Sciatic nerve (tissue), 2 donors: ENCODE measurements around the gene DYRK1A. TPM values are rescaled to one million over a fixed set of nuclear protein-coding genes. Genes with fewer than 3 reads are reported as not detected.

Experiments
- ATAC-seq: fragments of 200-7000 bp; cut with Tn5 transposase; one replicate; pipeline ENCODE4 v1.9.1; 2020; ENCODE audit warnings: mild to moderate bottlenecking, moderate library complexity
- DNase-seq: peaks from one replicate; pipeline ENCODE4 v3.0.0-alpha.2; 2020; ENCODE audit warnings: low spot score
- intact Hi-C: fragments of 100-400 bp; cut with DNase I; formaldehyde crosslinking; loops from one replicate; pipeline ENCODE4 v1.14.2; 2022
- total RNA-seq: library from RNA; stranded (reverse); fragmentation: NEBNext Ultra II Directional; extraction: Animal tissue kit (Norgen Biotek cat#: 25700); gene quantifications from one replicate; pipeline ENCODE4 v1.2.1, GENCODE V29; 2021
- donor health status: DM: no; HTN: no; CAD: no.
- donor health status: DM: no; HTN: no; CAD: no.

The DYRK1A gene
- total RNA-seq, 1 donor from 2014 or later = 77.6 TPM

DNA sequence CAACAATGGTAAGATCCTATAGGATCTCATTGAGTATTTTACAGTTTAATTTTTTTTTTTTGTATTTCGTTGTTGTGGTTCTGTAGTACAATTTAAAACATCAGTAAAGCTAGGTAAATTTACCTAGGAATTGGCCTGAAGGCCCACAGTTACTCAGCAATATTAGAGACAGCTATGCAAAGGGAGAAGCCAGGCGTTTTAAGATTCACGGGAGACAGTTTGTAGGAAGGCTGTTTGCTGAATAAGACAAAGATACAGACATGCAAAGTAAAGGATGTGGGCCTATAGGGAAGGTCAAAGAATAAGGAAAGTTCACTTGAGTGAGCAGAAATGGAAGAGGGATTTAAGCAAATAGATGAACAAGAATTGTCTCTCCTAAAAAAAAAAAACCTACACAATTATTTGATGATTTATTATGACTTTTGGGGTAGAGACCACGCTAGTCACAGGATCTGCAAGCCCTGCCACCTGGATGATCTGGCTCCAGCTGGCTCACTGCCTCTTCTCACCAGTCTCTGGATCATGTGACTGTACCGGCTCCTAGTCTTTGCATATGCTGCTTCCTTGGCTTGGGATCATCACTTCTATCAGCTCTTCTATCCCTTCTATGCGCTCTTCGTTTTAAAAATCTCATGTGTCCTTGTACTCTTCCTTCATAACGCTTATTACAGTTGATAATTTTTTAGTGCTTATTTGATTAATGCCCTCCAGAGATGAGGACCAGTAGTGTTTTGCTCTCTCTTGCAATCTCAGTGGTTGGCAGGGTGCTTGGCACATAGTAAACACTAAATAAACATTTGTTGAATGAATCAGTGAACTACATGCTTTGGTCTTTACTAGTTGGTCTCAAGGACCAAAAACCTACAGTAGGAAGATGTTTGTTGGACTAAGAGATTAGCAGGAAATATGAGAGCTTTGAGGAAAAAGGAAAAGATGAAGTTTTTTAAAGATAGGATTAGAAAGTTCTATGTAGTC is 14.1 kb downstream of the DYRK1A start:
- ATAC-seq (no peak), DNase-seq (no peak)
- intact Hi-C loops = no loop called here

GRCh38 chr21:37381883-37382585 is 15.5 kb downstream of the DYRK1A start:
- no peak for ATAC-seq
- no peak for DNase-seq
- intact Hi-C loops = no loop called here

DNA sequence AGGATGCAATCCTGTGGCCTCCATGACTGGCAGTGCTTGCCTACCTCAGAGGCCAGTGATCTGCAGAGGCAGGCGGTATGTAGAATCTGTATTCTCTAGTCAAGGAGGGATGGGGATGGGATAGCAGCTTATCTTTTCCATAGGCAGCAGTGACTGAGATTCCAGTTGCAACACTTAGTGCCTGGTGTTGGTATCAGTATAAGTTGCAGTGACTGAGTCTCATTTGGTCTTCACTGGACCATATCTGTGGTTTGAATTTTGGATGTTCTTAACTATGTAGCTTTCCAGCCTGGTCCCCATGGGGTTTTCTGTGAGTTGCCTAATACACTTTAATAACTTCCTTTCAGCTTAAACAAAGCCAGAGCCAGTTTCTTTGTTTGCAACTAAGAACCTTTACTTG is 16.5 kb downstream of the DYRK1A start:
- ATAC-seq (no peak), DNase-seq (no peak)
- intact Hi-C loops = no loop called here

DNA sequence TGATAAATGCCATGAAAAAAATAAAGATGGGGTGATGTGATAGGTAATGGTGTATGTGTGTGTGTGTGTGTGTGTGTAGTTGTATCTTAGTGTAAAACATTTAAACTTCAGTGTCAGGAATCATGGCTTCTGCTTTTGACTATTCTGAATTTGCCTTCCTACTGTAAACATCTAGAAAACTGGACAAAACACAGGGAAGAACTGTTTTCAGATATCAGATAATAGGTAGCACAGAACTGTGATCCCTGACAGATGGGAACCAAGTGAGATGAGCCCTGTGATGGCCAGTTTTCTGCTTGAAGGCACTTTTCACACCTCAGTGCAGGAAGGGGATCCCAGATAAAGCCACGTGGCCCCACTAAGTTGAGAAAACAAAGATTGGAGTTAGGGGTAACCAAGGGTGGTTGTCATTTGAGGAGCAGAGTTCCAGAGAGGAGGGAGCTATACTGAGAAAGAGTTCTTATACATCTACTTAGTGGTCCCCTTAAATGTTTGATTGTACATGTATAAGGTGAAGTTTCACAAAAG is 17.3 kb downstream of the DYRK1A start:
- intact Hi-C loops = no loop called here
- ATAC-seq (no peak), DNase-seq (no peak)

- intact Hi-C loops = no loop called here
- DNase-seq (no peak), ATAC-seq (no peak)
Observed at GRCh38 chr21:37384416-37384815, 17.8 kb downstream of the DYRK1A start.

- ATAC-seq = no peak
- DNase-seq = no peak
- intact Hi-C loops = no loop called here
Observed at GRCh38 chr21:37385179-37385765, 18.7 kb downstream of the DYRK1A start.

DNA sequence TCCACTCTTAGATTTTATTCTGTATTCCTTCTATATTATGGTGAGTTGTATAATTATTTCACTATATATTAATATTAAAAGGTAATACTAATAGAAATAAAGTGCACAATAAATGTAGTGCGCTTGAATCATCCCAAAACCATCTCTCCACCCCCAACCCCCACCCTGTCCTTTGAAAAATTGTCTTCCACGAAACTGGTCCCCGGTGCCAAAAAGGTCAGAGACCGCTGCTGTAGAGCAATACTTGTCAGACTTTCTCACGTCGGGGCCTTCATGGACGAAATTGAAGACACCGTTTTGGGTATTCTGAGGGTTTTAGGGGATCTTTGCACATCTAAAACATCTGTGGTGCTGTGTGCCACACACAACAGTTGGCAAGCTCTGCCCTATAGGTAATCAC is 19.6 kb downstream of the DYRK1A start:
- intact Hi-C loops = no loop called here
- ATAC-seq (no peak), DNase-seq (no peak)

GRCh38 chr21:37389456-37389855 is 22.9 kb downstream of the DYRK1A start:
- DNase-seq (no peak), ATAC-seq (no peak)
- intact Hi-C loops = no loop called here

GRCh38 chr21:37391666-37392065 is 25.1 kb downstream of the DYRK1A start:
- DNase-seq (no peak), ATAC-seq (no peak)
- intact Hi-C loops = no loop called here

- ATAC-seq (no peak), DNase-seq (no peak)
- intact Hi-C loops = no loop called here
Observed at GRCh38 chr21:37392441-37392840, 25.9 kb downstream of the DYRK1A start.

DNA sequence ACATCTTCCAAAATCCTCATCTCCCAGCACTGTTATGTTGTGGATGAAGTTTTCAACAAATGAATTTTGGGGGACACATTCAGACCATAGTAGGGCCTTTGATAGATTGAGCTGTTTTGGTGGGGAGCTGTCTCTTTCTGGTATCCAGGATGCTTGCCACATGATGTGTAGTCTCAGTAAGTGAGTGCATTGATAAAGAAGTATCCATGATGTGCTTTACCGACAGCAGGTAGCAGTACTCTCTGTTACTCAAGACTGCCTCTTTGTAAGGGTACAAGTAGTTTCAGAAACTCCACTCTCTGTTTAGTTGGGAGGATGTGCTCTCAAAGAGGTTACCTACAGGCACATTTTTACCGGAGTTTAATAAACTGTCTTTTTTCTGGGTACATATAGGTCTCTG is 26.5 kb downstream of the DYRK1A start:
- intact Hi-C loops = no loop called here
- ATAC-seq (no peak), DNase-seq (no peak)

DNA sequence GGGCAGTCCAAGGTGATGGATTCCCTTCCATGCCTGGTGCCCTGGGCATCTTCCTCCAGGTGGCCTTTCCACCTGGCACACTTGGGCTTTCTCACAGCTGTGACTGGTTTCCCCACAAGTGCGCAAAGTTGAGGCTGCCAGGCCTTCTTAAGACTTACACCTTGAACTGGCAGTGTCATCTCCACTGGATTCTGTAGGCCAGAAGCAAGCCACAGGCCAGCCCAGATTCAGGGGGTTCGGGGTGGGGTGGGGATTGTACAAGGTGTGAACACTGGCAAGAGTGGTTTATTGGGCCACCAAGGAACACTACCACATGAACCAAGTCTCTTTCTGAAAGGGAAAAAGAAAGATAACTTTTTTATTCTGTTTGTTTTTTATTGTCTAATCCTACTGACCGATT is 27.2 kb downstream of the DYRK1A start:
- intact Hi-C loops = no loop called here
- DNase-seq = no peak
- ATAC-seq = no peak

- intact Hi-C loops = no loop called here
- ATAC-seq = no peak
Observed at GRCh38 chr21:37395961-37396360, 29.4 kb downstream of the DYRK1A start.

GRCh38 chr21:37396855-37397254 is 30.3 kb downstream of the DYRK1A start:
- ATAC-seq = no peak
- DNase-seq = no peak
- intact Hi-C loops = no loop called here

More at GRCh38 chr21:37395961-37396360, 29.4 kb downstream of the DYRK1A start:
- no peak for DNase-seq

- ATAC-seq (no peak), DNase-seq (no peak)
- intact Hi-C loops = no loop called here
Observed at GRCh38 chr21:37398697-37399096, 32.1 kb downstream of the DYRK1A start.

- ATAC-seq = no peak
- DNase-seq = no peak
- intact Hi-C loops = no loop called here
Observed at GRCh38 chr21:37402251-37402867, 35.8 kb downstream of the DYRK1A start.

GRCh38 chr21:37405629-37406028 is 39.1 kb downstream of the DYRK1A start:
- intact Hi-C loops = no loop called here
- ATAC-seq (no peak), DNase-seq (no peak)

DNA sequence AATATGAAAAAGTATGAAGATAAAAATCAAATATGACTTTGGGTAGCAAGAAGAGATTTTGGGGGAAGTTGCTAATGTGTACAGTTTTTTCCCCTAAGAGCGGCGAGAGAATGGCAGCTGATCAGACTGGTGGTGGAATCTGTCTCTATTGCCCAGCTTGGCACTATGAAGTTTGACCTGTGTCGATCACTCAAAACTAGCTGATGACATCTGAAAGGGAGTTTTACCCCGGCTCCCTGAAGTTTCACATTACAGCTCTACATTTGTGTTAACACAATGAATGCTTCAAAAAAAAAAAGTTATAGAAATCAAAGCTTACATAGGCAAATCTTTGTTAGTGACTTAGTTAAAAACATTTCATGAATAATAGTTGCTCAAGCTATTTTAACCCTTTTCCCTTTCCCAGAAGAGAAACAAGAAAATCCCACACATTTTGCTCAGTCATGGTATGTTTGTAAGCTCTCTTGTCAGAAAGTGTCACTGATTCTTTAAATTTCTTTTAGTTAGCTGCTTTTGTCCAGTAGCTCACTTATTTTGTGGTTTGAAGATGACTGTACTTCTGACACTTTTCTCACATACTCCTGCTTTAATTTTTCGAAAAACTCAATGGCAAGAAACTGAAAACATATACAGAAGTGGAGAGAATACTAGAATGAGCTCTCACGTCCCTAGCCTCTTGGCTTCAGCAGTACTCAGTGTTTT is 41.3 kb downstream of the DYRK1A start:
- DNase-seq (no peak), ATAC-seq (no peak)
- intact Hi-C loops = no loop called here
